Sigmoid colon (tissue), 7 donors: Measurements from ENCODE around the gene MACF1. TPM values are rescaled to one million over a fixed set of nuclear protein-coding genes. Genes with fewer than 3 reads are reported as not detected.

ENCODE experiments used
- DNase-seq: peaks from one replicate; pipeline ENCODE4 v3.0.0-alpha.2; 2019
- H3K27ac ChIP-seq, 4 donors: fragments of 200-600 bp; sonication (generic); one replicate each; pipeline ENCODE4 v1.5.1; 2016 to 2019; ENCODE audit warnings: mild to moderate bottlenecking in 1 of 4
- H3K27me3 ChIP-seq, 3 donors: fragments of 200-600 bp; sonication (generic); one replicate each; pipeline ENCODE4 v1.5.1; 2019; ENCODE audit warnings: mild to moderate bottlenecking in 1 of 3
- H3K36me3 ChIP-seq, 4 donors: fragments of 200-600 bp; sonication (generic); one replicate each; pipeline ENCODE4 v1.5.1; 2016 to 2019
- H3K4me1 ChIP-seq, 4 donors: fragments of 200-600 bp; sonication (generic); one replicate each; pipeline ENCODE4 v1.5.1; 2017 to 2019
- H3K4me3 ChIP-seq, 4 donors: fragments of 200-600 bp; sonication (generic); one replicate each; pipeline ENCODE4 v1.5.1; 2017 to 2019; ENCODE audit warnings: mild to moderate bottlenecking in 2 of 4, moderate library complexity in 1 of 4
- H3K9me3 ChIP-seq, 4 donors: fragments of 200-600 bp in 3 of 4; sonication (generic) in 3 of 4; one replicate each; pipeline versions ENCODE4 v1.5.1 to v1.6.1; 2013 to 2019
- EP300 ChIP-seq, 4 donors: sonication (generic); formaldehyde crosslinking; IDR thresholded peaks; one replicate each; pipeline ENCODE4 v1.6.1; 2017; ENCODE audit warnings: antibody characterized with exemption in 4 of 4
- POLR2A ChIP-seq, 2 donors: fragments of 450-650 bp; IDR thresholded peaks; one replicate each; pipeline ENCODE4 v1.6.1; 2016; ENCODE audit warnings: antibody characterized with exemption in 2 of 2, mild to moderate bottlenecking in 2 of 2, moderate library complexity in 2 of 2
- POLR2AphosphoS5 ChIP-seq, 4 donors: sonication (generic); formaldehyde crosslinking; IDR thresholded peaks; one replicate each; pipeline ENCODE4 v1.6.1; 2017; ENCODE audit warnings: antibody characterized with exemption in 4 of 4
- WGBS, 2 donors: extraction: QIAGEN DNeasy Blood & Tissue Kit; methylation state at CpG; one replicate each; pipeline ENCODE4 v1.1.7; 2013; 5-methylcytosine and 5-hydroxymethylcytosine counted together
- intact Hi-C: fragments of 100-400 bp; cut with DNase I; formaldehyde crosslinking; loops from one replicate; pipeline ENCODE4 v1.15.1; 2023
- polyA plus RNA-seq, 3 donors: library from polyadenylated mRNA; stranded (reverse); fragments of 200-250 nt; gene quantifications; one replicate each; pipeline ENCODE4 v1.2.3, GENCODE V29; 2013
- total RNA-seq, 4 donors: library from RNA; depleted of rRNA; stranded (reverse); fragments of >200 nt; gene quantifications; one replicate each; pipeline ENCODE4 v1.1.0, GENCODE V29; 2016
- TF ChIP-seq, protein P1 (sequence below), 4 experiments: fragments of 450-650 bp in 3 of 4; fragments of 200-600 bp in 1 of 4; IDR thresholded peaks; one replicate each; pipeline ENCODE4 v1.5.1; 2016 to 2019; ENCODE audit warnings: antibody characterized with exemption in 4 of 4, mild to moderate bottlenecking in 3 of 4, moderate library complexity in 2 of 4
- donor health status: healthy with polysubstance abuse.
- donor health status: Bipolar disorder and iron deficiency.
- donor health status: healthy.

Gene MACF1
- total and polyA plus RNA-seq, 7 donors, result 16.0 to 657 (median 292) TPM

DNA sequence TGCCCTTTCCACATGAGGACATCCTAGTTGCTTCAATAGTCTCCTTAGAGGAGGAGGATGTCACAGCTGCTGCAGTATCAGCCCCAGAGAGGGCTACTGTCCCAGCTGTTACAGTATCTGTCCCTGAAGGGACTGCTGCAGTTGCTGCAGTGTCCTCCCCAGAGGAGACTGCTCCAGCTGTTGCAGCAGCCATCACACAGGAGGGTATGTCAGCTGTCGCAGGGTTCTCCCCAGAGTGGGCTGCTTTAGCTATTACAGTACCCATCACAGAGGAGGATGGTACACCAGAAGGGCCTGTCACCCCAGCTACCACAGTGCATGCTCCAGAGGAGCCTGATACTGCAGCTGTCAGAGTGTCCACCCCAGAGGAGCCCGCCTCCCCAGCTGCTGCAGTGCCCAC lies 208.4 kb downstream of the MACF1 start:
- Histone ChIP-seq H3K9me3 (no peaks in the 10 kb centered on the region), H3K4me1 (peaks cover 0 to 88% (median 79%) of the 10 kb centered on the region in 4 donors), H3K36me3 (peaks cover 0 to 4% (median 2%) of the 10 kb centered on the region in 4 donors), H3K27me3 (no peaks in the 10 kb centered on the region), H3K27ac (peak overlapping the region in 2 of 4 donors; percentile 92 to 98), H3K4me3 (no peak overlapping the region)
- 90 to 93% methylated on average over 2 of the region's 2 CpGs for WGBS, 2 donors
- intact Hi-C loops, result loop anchor here (5.0 kb wide), 1 partner anchor 56 kb away; no protein-coding TSS in a partner anchor
- TF ChIP-seq POLR2A (IDR thresholded peaks at IDR 0.05), result no peak
- no peak for TF ChIP-seq POLR2AphosphoS5 (IDR thresholded peaks at IDR 0.05)
- TF ChIP-seq, protein P1, sequence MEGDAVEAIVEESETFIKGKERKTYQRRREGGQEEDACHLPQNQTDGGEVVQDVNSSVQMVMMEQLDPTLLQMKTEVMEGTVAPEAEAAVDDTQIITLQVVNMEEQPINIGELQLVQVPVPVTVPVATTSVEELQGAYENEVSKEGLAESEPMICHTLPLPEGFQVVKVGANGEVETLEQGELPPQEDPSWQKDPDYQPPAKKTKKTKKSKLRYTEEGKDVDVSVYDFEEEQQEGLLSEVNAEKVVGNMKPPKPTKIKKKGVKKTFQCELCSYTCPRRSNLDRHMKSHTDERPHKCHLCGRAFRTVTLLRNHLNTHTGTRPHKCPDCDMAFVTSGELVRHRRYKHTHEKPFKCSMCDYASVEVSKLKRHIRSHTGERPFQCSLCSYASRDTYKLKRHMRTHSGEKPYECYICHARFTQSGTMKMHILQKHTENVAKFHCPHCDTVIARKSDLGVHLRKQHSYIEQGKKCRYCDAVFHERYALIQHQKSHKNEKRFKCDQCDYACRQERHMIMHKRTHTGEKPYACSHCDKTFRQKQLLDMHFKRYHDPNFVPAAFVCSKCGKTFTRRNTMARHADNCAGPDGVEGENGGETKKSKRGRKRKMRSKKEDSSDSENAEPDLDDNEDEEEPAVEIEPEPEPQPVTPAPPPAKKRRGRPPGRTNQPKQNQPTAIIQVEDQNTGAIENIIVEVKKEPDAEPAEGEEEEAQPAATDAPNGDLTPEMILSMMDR (IDR thresholded peaks at IDR 0.05), result no peak
- TF ChIP-seq EP300 (IDR thresholded peaks at IDR 0.05), result no peak
- DNase-seq, result no peak

DNA sequence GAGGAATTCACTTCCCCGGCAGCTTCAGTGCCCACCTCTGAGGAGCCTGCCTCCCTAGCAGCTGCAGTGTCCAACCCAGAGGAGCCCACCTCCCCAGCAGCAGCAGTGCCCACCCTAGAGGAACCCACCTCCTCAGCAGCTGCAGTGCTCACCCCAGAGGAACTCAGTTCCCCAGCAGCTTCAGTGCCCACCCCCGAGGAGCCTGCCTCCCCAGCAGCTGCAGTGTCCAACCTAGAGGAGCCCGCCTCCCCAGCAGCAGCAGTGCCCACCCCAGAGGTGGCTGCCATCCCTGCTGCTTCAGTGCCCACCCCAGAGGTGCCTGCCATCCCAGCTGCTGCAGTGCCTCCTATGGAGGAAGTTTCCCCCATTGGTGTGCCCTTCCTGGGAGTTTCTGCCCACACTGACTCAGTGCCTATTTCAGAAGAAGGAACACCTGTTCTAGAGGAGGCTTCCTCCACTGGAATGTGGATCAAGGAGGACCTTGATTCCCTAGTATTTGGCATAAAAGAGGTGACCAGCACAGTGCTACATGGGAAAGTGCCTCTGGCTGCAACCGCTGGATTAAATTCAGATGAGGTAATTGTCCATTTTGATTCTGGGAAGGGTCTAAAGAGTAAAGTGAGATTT lies 209.5 kb downstream of the MACF1 start:
- peak overlapping the region in 2 of 4 donors; percentile 13 to 18 for H3K4me3 ChIP-seq
- no peaks in the 10 kb centered on the region for H3K9me3 ChIP-seq
- peaks cover 0 to 4% (median 2%) of the 10 kb centered on the region in 4 donors for H3K36me3 ChIP-seq
- TF ChIP-seq, protein P1 (IDR thresholded peaks at IDR 0.05), result no peak
- TF ChIP-seq POLR2A (IDR thresholded peaks at IDR 0.05) (no peak), POLR2AphosphoS5 (IDR thresholded peaks at IDR 0.05) (no peak), EP300 (IDR thresholded peaks at IDR 0.05) (no peak)
- peak overlapping the region in 3 of 4 donors; percentile 21 to 74 (median 51) for H3K27ac ChIP-seq
- no peak for DNase-seq
- intact Hi-C loops, result loop anchor here (5.0 kb wide), 1 partner anchor 57 kb away; no protein-coding TSS in a partner anchor
- WGBS, 2 donors, result 84 to 87% methylated on average over 4 of the region's 4 CpGs
- peaks cover 0 to 95% (median 82%) of the 10 kb centered on the region in 4 donors for H3K4me1 ChIP-seq
- H3K27me3 ChIP-seq, result no peaks in the 10 kb centered on the region

DNA sequence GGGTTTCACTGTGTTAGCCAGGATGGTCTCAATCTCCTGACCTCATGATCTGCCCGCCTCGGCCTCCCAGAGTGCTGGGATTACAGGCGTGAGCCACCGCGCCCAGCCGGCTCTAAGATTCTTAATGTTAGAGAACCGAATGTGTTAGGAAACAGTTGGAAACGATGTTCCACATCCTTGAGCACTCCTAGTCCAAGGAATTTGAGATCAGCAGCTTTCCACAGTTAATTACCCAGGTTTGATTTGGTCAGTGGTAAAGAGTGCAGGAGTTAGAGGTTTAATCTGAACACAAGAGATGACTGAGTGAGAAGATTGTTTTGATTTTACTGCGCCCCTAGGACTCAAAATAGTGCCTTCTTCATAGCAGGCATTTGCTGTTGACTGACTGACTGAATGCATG lies 211.1 kb downstream of the MACF1 start:
- WGBS, 2 donors, result 89 to 93% methylated on average over 9 of the region's 9 CpGs
- no peaks in the 10 kb centered on the region for H3K9me3 ChIP-seq

DNA sequence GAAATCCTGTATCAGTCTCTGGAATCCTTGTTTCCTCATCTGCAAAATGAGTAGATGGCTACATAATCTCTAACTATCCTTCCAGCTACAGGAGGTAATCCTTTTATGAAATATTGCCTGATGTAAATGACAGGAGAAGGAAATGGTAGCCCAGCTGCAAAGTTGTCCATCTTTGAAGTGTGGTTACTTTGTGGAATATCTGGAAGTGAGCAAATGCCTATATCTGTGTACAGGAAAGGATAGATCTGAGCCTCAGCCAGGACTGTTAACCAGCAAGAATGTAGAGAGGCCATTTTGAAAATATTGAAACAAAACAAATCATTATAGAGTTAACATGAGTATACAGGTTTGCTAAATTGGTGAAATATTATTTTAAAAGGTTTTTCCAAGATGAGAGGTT lies 212.1 kb downstream of the MACF1 start:
- DNase-seq, result no peak
- intact Hi-C loops, result no loop called here
- H3K4me3 ChIP-seq, result no peak overlapping the region
- peaks cover 0 to 95% (median 59%) of the 10 kb centered on the region in 4 donors for H3K4me1 ChIP-seq
- H3K27me3 ChIP-seq, result no peaks in the 10 kb centered on the region
- TF ChIP-seq, protein P1 (IDR thresholded peaks at IDR 0.05), result no peak
- TF ChIP-seq EP300 (IDR thresholded peaks at IDR 0.05) (no peak), POLR2A (IDR thresholded peaks at IDR 0.05) (no peak), POLR2AphosphoS5 (IDR thresholded peaks at IDR 0.05) (no peak)
- peaks cover 0 to 9% (median 2%) of the 10 kb centered on the region in 4 donors for H3K36me3 ChIP-seq
- no peaks in the 10 kb centered on the region for H3K9me3 ChIP-seq
- H3K27ac ChIP-seq, result peak overlapping the region in 2 of 4 donors; percentile 9 to 22

More for the DNA sequence above, 211.1 kb downstream of the MACF1 start:
- intact Hi-C loops, result no loop called here
- Histone ChIP-seq H3K27me3 (no peaks in the 10 kb centered on the region), H3K4me1 (peaks cover 0 to 98% (median 70%) of the 10 kb centered on the region in 4 donors), H3K36me3 (peaks cover 0 to 4% (median 2%) of the 10 kb centered on the region in 4 donors), H3K4me3 (no peak overlapping the region), H3K27ac (peak overlapping the region in 1 of 4 donors; percentile 74)
- DNase-seq, result no peak
- TF ChIP-seq POLR2AphosphoS5 (IDR thresholded peaks at IDR 0.05) (no peak), EP300 (IDR thresholded peaks at IDR 0.05) (no peak), POLR2A (IDR thresholded peaks at IDR 0.05) (no peak)
- TF ChIP-seq, protein P1 (IDR thresholded peaks at IDR 0.05), result no peak
